A549 (cell line): Measurements from ENCODE around the gene DLG2.

Experiments
- CEBPB ChIP-seq, 2 experiments: fragments of >200 bp in 1 of 2; sonication (Bioruptor Twin) in 1 of 2; formaldehyde crosslinking in 1 of 2; IDR thresholded peaks; 2 replicates each; pipeline ENCODE4 v1.6.1; 2012 to 2016
- EP300 ChIP-seq, 2 experiments: fragments of >200 bp; sonication (Bioruptor Twin); formaldehyde crosslinking; IDR thresholded peaks; 2 replicates in 1 of 2; 3 replicates in 1 of 2; pipeline ENCODE4 v1.6.1; 2016 to 2017
- MYC ChIP-seq: IDR thresholded peaks from 2 replicates; pipeline ENCODE4 v1.6.1; 2012; ENCODE audit warnings: mild to moderate bottlenecking, inconsistent platforms, low read length, improper control_type of control experiment, borderline replicate concordance
- POLR2A ChIP-seq: IDR thresholded peaks from 2 replicates; pipeline ENCODE4 v1.6.1; 2012; ENCODE audit warnings: mild to moderate bottlenecking, low read length
- POLR2AphosphoS2 ChIP-seq: conservative IDR thresholded peaks from 2 replicates; pipeline ENCODE4 v1.6.1; 2012; ENCODE audit warnings: low read length, improper control_type of control experiment, inconsistent platforms
- RAD21 ChIP-seq, 2 experiments: fragments of >200 bp in 1 of 2; sonication (Bioruptor Twin) in 1 of 2; formaldehyde crosslinking in 1 of 2; IDR thresholded peaks in 1 of 2; conservative IDR thresholded peaks in 1 of 2; 2 replicates in 1 of 2; 3 replicates in 1 of 2; pipeline ENCODE4 v1.6.1; 2012 to 2018; ENCODE audit warnings: inconsistent platforms in 1 of 2
- RARB ChIP-seq: fragments of 250-450 bp; sonication (Bioruptor Pico); IDR thresholded peaks from 2 replicates; pipeline ENCODE4 v1.8.0; 2021; ENCODE audit warnings: mild to moderate bottlenecking, moderate library complexity
- TF ChIP-seq, protein P1 (sequence below): fragments of 450-650 bp; IDR thresholded peaks from 2 replicates; pipeline ENCODE4 v1.6.1; 2014; ENCODE audit warnings: antibody characterized with exemption
- TF ChIP-seq, protein P2 (sequence below): fragments of >200 bp; sonication (Bioruptor Twin); formaldehyde crosslinking; IDR thresholded peaks from 3 replicates; pipeline ENCODE4 v1.5.1; 2016

DNA sequence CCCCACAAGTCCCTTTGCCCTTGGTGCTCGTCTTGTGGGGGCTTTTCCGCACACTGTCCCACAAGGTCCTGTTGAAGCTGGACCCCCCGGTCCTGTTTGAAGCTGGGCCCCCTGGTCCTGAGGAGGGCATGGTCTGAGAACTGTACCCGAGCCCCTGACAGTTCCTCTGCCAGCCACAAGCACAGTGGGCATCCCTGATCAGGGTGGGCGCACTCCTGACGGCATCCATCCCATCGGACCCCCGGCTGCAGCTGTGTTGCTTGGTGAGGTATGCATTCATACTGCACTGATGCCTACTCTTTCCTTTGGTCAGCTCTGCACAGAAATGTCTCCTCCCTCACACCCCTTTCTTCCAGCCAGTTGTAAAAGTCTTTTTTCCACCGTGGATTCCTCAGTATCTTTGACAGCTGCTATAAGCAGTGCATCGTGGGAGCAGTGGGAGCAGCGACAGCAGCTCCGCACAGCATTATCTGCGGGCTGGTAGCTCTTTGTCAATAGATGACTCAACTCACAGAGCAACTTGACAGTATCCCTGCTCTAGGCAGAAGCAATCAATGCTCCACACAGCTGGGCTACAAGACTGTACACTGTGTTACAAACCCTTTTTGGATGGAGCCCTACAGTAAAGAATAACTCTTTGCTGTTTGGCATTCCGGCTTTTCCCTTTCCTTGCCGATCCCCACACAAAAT lies 1310.1 kb downstream of the DLG2 start:
- TF ChIP-seq RARB (CRISPR knock-in tag) (no peak), RAD21 (conservative IDR thresholded peaks at IDR 0.05 in 1 of 2, IDR thresholded peaks at IDR 0.05 in 1 of 2) (no peak), POLR2A (no peak), MYC (no peak), EP300 (IDR thresholded peaks at IDR 0.05) (no peak), CEBPB (IDR thresholded peaks at IDR 0.05) (no peak), POLR2AphosphoS2 (no peak)
- TF ChIP-seq, protein P1, sequence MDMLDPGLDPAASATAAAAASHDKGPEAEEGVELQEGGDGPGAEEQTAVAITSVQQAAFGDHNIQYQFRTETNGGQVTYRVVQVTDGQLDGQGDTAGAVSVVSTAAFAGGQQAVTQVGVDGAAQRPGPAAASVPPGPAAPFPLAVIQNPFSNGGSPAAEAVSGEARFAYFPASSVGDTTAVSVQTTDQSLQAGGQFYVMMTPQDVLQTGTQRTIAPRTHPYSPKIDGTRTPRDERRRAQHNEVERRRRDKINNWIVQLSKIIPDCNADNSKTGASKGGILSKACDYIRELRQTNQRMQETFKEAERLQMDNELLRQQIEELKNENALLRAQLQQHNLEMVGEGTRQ: no peak
- TF ChIP-seq, protein P2, sequence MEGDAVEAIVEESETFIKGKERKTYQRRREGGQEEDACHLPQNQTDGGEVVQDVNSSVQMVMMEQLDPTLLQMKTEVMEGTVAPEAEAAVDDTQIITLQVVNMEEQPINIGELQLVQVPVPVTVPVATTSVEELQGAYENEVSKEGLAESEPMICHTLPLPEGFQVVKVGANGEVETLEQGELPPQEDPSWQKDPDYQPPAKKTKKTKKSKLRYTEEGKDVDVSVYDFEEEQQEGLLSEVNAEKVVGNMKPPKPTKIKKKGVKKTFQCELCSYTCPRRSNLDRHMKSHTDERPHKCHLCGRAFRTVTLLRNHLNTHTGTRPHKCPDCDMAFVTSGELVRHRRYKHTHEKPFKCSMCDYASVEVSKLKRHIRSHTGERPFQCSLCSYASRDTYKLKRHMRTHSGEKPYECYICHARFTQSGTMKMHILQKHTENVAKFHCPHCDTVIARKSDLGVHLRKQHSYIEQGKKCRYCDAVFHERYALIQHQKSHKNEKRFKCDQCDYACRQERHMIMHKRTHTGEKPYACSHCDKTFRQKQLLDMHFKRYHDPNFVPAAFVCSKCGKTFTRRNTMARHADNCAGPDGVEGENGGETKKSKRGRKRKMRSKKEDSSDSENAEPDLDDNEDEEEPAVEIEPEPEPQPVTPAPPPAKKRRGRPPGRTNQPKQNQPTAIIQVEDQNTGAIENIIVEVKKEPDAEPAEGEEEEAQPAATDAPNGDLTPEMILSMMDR: no peak
